IgD-negative memory B cell (primary cell): ENCODE measurements around the gene SCARF1. TPM values are rescaled to one million over a fixed set of nuclear protein-coding genes. Genes with fewer than 3 reads are reported as not detected.

Experiments used
- H3K27ac Mint-ChIP-seq, 3 donors: one replicate each; pipeline ENCODE4 v1.8.0; 2020 to 2022; ENCODE audit warnings: mild to moderate bottlenecking in 3 of 3, mixed read lengths in 3 of 3, moderate library complexity in 1 of 3
- H3K27me3 Mint-ChIP-seq: one replicate; pipeline ENCODE4 v1.8.0; 2021; ENCODE audit warnings: mixed read lengths
- H3K36me3 Mint-ChIP-seq: one replicate; pipeline ENCODE4 v1.8.0; 2020; ENCODE audit warnings: mild to moderate bottlenecking, mixed read lengths
- H3K4me1 Mint-ChIP-seq, 3 donors: one replicate each; pipeline ENCODE4 v1.8.0; 2020 to 2022; ENCODE audit warnings: mixed read lengths in 3 of 3, mild to moderate bottlenecking in 1 of 3
- H3K4me3 Mint-ChIP-seq, 4 donors: one replicate each; pipeline ENCODE4 v1.8.0; 2020 to 2022; ENCODE audit warnings: mild to moderate bottlenecking in 4 of 4, mixed read lengths in 4 of 4, moderate library complexity in 3 of 4
- H3K9me3 Mint-ChIP-seq, 3 donors: one replicate each; pipeline ENCODE4 v1.8.0; 2020 to 2021; ENCODE audit warnings: mixed read lengths in 3 of 3, mild to moderate bottlenecking in 1 of 3
- polyA plus RNA-seq: library from polyadenylated mRNA; unstranded; fragments of 300-500 nt; fragmentation: Illumina TruSeq; gene quantifications from one replicate; pipeline ENCODE4 v1.2.3, GENCODE V29; 2021

SCARF1 gene
- polyA plus RNA-seq, 1 donor from 2014 or later = 0.19 TPM

DNA sequence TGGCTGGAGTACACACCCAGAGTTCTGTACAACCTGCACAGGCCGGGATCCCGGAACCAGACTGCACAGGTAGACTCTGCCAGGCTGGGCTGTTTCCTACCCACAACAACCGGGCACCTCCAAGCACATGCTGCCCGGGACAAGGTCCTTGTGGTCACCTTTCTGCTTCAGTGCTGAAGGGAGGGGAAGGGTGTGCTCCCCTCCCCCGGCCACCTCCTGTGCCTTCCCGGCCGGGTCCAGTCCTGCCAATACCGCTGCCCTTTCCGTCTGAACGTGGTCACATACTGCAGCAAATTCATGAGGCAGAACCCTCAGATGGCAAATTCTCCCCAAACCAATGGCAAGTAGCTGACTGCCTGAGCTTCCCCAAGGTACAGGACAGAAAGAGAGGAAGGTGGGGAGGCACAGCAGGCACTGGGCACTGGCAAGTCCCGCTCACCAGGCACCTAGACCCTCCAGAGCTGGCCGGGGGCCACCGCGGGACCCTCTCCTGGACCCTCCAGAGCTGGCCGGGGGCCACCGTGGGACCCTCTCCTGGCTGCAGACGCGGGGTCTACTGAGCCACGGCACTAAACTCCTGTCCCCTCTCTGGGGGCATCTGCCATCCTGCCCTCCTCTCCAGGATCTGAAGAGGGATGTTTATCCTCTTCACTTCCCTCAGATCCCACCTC lies 39.7 kb downstream of the SCARF1 start:
- no peaks in the 10 kb centered on the region for H3K9me3 Mint-ChIP-seq
- no peaks in the 10 kb centered on the region for H3K27me3 Mint-ChIP-seq
- peaks cover 13% of the 10 kb centered on the region for H3K36me3 Mint-ChIP-seq
- peaks cover 12 to 16% (median 14%) of the 10 kb centered on the region in 3 donors for H3K4me1 Mint-ChIP-seq
- H3K4me3 Mint-ChIP-seq = peak overlapping the region in 2 of 4 donors; percentile 54 to 93
- peak overlapping the region in 1 of 3 donors; percentile 59 for H3K27ac Mint-ChIP-seq

DNA sequence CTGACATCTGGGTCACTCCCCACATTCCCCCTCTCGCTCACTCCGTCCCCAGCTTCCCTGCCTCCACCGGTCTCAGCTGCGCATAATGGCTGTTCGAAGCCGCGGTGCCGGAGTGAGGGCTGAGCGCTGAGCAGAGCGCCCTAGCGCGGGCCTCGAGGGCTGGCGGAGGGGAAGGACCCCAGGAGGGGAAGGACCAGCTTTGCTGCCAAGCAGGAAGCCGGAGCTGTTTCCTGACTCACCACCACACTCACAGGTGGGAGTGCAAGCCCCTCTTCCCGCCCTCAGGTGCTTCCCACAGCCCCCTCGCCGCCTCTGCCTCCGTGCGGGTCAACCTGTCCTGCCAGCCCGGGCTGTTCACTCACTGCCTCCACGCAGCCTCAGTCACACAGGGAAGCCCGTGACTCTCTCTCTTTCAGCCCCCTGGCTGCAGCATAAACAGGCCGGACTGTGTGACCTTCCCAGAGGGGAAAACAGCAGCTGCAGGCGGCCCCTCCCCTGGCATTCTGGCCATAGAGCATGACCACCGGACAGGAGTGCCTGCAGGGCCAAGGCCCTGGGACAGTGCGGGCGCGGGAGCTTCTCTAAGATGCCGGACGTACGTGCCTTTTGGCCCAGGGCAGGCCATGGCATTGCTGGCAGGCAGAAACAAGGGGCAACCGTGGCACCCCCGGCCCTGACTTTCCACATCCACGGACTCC lies 40.6 kb downstream of the SCARF1 start:
- Mint-ChIP-seq H3K36me3 (peaks cover 15% of the 10 kb centered on the region), H3K27me3 (no peaks in the 10 kb centered on the region), H3K27ac (no peak overlapping the region), H3K4me1 (peaks cover 12 to 16% (median 14%) of the 10 kb centered on the region in 3 donors), H3K4me3 (no peak overlapping the region), H3K9me3 (no peaks in the 10 kb centered on the region)

GRCh38 chr17:1601571-1601970 lies 44.0 kb downstream of the SCARF1 start:
- H3K4me3 Mint-ChIP-seq = no peak overlapping the region

DNA sequence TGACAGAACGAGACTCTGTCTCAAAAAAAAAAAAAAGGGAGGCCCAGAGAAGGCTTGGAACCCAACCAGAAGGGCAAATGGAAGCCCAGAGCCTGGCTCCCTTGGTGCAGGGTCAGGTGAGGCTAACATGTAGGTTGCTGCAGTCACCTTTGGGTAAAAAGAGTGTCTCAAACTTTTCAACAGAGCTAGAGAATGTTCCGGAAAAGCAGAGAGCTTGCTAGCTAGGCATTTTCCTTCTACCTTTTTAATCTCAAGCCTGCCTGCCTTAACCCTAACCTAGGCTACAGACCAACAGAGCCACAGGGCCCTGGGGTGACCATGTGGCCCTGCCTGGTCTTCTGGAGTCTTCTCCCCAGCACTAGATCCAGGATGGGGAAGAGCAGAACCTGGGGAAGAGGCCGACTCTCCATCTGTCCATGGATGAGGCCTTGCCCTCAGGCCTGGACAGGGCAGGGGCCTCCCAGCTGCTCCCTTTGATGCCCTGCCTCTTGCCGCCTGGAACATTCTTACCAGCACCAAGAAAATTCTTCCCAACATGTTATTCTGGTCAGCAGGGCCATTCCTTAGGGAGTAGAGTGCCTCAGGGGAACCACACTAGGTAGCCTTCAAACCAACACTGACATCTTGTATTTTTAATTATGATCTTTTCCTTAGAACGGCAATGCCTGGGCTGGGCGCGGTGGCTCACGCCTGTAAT lies 47.0 kb downstream of the SCARF1 start:
- H3K4me1 Mint-ChIP-seq = peaks cover 5 to 10% (median 7%) of the 10 kb centered on the region in 3 donors
- peak overlapping the region in 1 of 3 donors; percentile 59 for H3K27ac Mint-ChIP-seq
- H3K36me3 Mint-ChIP-seq = peaks cover 13% of the 10 kb centered on the region
- H3K27me3 Mint-ChIP-seq = no peaks in the 10 kb centered on the region
- no peaks in the 10 kb centered on the region for H3K9me3 Mint-ChIP-seq
- no peak overlapping the region for H3K4me3 Mint-ChIP-seq

More at GRCh38 chr17:1601571-1601970, 44.0 kb downstream of the SCARF1 start:
- H3K4me1 Mint-ChIP-seq = peaks cover 0 to 5% (median 2%) of the 10 kb centered on the region in 3 donors
- peaks cover 9% of the 10 kb centered on the region for H3K36me3 Mint-ChIP-seq
- no peaks in the 10 kb centered on the region for H3K27me3 Mint-ChIP-seq
- H3K9me3 Mint-ChIP-seq = no peaks in the 10 kb centered on the region
- peak overlapping the region in 1 of 3 donors; percentile 89 for H3K27ac Mint-ChIP-seq

DNA sequence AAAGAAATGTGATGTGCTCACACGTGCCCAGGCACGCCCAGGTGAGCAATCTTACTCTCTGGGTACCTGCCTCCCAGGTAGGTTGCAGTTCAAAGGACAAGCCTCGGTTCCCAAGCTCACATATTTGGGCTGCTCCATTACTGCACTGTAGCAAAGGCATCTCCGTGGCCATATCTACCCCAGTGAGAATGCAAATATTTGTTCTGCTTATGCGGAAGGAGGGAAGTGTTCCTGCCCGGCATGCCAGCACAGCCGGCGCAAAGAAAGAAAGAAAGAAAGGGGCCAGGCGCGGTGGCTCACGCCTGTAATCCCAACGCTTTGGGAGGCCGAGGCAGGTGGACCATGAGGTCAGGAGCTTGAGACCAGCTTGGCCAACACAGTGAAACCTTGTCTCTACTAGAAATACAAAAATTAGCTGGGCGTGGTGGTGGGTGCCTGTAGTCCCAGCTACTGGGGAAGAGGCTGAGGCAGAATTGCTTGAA lies 47.6 kb downstream of the SCARF1 start:
- Mint-ChIP-seq H3K4me3 (no peak overlapping the region), H3K9me3 (no peaks in the 10 kb centered on the region), H3K4me1 (peaks cover 11 to 17% (median 14%) of the 10 kb centered on the region in 3 donors), H3K27ac (peak overlapping the region; percentile 56 to 71 (median 59)), H3K27me3 (no peaks in the 10 kb centered on the region), H3K36me3 (peaks cover 10% of the 10 kb centered on the region)

DNA sequence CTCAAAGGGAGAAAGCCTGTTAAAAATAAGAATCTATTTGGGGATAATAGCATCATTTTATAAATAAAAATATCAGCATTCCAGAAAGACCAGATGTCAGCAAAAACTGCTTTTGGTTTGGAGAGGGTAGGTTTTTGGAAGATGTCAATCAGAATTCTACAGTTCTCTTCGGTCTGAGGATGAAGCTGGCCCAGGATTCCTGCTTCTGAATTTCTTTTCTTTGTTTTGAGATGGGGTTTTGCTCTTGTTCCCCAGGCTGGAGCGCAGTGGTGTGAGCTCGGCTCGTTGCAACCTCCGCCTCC lies 52.0 kb downstream of the SCARF1 start:
- no peaks in the 10 kb centered on the region for H3K27me3 Mint-ChIP-seq
- peak overlapping the region; percentile 93 to 98 (median 94) for H3K27ac Mint-ChIP-seq
- H3K4me1 Mint-ChIP-seq = peaks cover 17 to 22% (median 19%) of the 10 kb centered on the region in 3 donors
- peaks cover 6% of the 10 kb centered on the region for H3K36me3 Mint-ChIP-seq
- H3K4me3 Mint-ChIP-seq = peak overlapping the region in 3 of 4 donors; percentile 38 to 95 (median 90)
- no peaks in the 10 kb centered on the region for H3K9me3 Mint-ChIP-seq

DNA sequence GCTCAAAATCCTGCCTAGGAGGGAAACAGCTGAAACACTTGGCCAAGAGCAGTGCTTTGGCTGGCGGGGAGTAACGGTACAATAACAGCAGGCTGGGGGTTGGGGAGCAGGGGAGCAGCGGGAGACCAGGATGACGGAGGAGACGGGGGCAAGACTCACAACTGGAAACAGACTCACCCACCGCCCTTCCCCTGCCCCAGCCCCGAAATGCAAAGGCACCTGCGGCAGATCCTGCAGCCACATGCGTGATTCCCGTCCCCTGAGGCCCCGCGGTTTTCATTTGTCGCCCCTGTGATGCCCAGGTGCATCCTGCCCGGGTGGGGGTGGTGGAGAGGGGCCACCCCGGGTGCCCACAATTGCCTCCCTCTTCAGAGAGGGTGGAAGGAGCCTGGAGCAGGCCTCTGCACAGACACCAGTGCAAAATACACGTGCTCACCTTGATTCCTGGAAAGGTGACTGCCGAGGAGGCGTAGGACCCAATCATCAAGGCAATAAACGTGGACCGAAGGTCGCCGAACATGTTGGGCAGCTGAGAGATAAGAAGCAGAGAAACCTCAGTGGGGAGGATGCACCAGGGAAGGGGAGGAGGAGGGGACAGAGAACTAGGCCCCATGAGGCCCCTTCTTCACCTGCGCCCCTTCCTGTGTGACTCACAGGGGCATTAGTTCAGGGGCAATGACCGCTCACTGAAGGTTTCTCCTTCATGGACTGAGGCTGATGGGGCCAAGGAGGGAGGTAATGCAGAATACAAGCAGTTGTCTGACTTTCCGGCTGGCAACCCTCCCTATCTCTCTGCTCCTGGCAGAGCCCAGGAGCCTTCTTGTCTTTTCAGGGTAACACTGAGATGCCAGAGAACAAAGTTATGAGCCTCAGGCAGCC lies 52.5 kb downstream of the SCARF1 start:
- Mint-ChIP-seq H3K4me3 (peak overlapping the region; percentile 60 to 95 (median 84)), H3K4me1 (peaks cover 17 to 22% (median 19%) of the 10 kb centered on the region in 3 donors), H3K27ac (peak overlapping the region; percentile 93 to 98 (median 94))

DNA sequence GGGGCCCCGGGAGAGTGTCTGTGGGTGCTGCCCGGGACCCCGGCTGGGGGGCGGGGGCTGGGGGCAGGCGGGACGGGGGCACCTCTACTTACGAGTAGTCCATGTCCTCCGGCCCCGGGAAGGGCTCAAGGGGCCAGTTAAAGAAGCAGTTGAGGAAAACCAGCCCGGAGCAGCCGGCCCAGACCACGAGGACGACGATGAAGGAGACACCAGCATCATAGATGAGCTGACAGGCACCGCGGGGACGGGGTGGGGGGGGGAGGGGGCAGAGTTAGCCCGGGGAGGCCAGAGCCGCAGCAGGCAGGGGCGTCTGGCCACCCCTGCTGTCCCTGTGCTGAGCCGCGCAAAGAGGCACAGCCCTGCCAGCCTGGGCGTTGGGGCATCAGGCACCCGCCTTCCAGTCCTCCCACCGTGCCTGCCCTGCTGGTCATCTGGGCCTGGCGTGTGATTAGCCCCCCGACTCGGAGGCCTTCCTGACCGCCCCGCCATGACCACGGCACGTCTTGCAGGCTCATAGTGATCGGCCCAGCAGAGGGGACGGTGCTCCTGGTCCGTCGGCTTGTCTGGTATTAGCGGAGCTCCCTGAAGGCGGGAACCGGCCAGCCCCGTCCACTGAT lies 54.0 kb downstream of the SCARF1 start:
- peaks cover 15 to 22% (median 19%) of the 10 kb centered on the region in 3 donors for H3K4me1 Mint-ChIP-seq
- H3K27ac Mint-ChIP-seq = peak overlapping the region in 1 of 3 donors; percentile 31
- no peaks in the 10 kb centered on the region for H3K27me3 Mint-ChIP-seq
- H3K9me3 Mint-ChIP-seq = no peaks in the 10 kb centered on the region
- peaks cover 6% of the 10 kb centered on the region for H3K36me3 Mint-ChIP-seq
- no peak overlapping the region for H3K4me3 Mint-ChIP-seq

More for the DNA sequence above, 52.5 kb downstream of the SCARF1 start:
- peaks cover 6% of the 10 kb centered on the region for H3K36me3 Mint-ChIP-seq
- H3K27me3 Mint-ChIP-seq = no peaks in the 10 kb centered on the region
- H3K9me3 Mint-ChIP-seq = no peaks in the 10 kb centered on the region

DNA sequence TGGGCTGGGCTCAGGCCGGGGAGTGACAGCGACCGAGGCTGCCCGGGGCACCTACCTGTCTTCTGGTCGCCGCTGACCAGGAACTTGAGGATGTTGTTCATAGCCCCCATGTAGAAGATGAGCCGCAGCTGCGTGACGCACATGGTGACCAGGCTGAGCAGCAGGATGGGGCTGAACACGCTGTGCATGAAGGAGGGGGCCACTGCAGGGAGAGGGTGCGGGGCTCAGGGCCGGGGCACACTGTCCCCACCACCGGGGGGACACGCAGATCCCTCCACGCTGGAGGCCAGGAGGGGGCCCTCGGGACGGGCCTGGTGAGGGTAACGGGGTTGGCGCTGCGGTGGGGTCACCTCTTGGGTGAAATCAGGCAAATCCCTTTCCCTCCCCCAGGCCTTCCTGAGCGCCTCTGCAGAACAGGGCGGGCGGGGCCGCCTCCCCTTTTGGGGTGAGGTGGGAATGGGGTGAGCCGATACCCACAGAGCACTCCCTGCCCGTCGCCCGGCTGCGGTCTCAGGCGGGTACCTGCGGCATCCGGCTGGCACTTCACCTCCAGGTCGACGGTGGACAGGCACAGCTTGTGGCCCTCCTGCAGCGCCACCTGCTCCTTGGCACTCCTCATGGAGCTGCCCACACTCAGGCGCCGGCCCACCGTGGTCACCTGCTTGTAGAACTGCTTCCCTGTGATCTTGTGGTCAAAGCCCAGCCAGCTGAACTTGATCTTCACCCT lies 54.6 kb downstream of the SCARF1 start:
- H3K4me3 Mint-ChIP-seq = peak overlapping the region in 1 of 4 donors; percentile 32
- no peaks in the 10 kb centered on the region for H3K27me3 Mint-ChIP-seq
- H3K9me3 Mint-ChIP-seq = no peaks in the 10 kb centered on the region
- H3K27ac Mint-ChIP-seq = peak overlapping the region in 1 of 3 donors; percentile 43
- H3K36me3 Mint-ChIP-seq = peaks cover 1% of the 10 kb centered on the region
- peaks cover 15 to 22% (median 19%) of the 10 kb centered on the region in 3 donors for H3K4me1 Mint-ChIP-seq

GRCh38 chr17:1590029-1590746 lies 55.3 kb downstream of the SCARF1 start:
- H3K9me3 Mint-ChIP-seq = no peaks in the 10 kb centered on the region
- H3K4me1 Mint-ChIP-seq = peaks cover 15 to 20% (median 19%) of the 10 kb centered on the region in 3 donors
- H3K36me3 Mint-ChIP-seq = peaks cover 1% of the 10 kb centered on the region
- no peaks in the 10 kb centered on the region for H3K27me3 Mint-ChIP-seq
- H3K4me3 Mint-ChIP-seq = peak overlapping the region in 1 of 4 donors; percentile 7
- peak overlapping the region in 2 of 3 donors; percentile 43 to 64 for H3K27ac Mint-ChIP-seq

- Mint-ChIP-seq H3K36me3 (peaks cover 1% of the 10 kb centered on the region), H3K9me3 (no peaks in the 10 kb centered on the region), H3K27ac (peak overlapping the region in 1 of 3 donors; percentile 64), H3K4me1 (peaks cover 15 to 16% (median 16%) of the 10 kb centered on the region in 3 donors), H3K27me3 (no peaks in the 10 kb centered on the region), H3K4me3 (no peak overlapping the region)
Observed at GRCh38 chr17:1588821-1589585, 56.5 kb downstream of the SCARF1 start.

DNA sequence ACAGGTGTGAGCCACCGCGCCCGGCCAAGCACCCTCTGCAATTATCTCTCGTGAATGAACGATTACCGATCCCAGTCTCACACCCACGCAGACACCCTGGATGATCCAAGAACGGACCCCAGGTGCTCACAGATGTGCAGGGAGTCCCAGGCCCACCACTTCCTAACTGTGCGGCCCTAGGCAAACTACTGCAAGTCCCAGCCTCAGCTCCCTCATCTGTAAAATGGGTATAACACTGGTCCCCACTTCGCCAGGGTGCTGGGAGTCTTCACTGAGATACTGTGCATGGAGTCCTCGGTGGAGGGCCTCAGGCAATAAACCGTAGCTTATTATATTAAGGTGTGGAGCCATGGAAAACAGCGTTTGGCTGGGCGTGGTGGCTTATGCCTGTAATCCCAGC lies 61.4 kb downstream of the SCARF1 start:
- Mint-ChIP-seq H3K27me3 (no peaks in the 10 kb centered on the region), H3K27ac (peak overlapping the region in 1 of 3 donors; percentile 19), H3K36me3 (no peaks in the 10 kb centered on the region), H3K9me3 (no peaks in the 10 kb centered on the region), H3K4me1 (no peaks in the 10 kb centered on the region), H3K4me3 (peak overlapping the region in 1 of 4 donors; percentile 12)
